DMS 273 (cell line): ENCODE results near the gene IRGQ.
"Not testable (repeated sequence)": the region's sequence is repeated elsewhere in the genome, so short reads cannot be mapped to it uniquely, and the experiment has no call there.

Experiments
- DNase-seq: peaks from one replicate; lab custom pipeline; 2025; ENCODE audit not compliant: unreplicated experiment; lab: John Stamatoyannopoulos, UW

IRGQ gene

DNA sequence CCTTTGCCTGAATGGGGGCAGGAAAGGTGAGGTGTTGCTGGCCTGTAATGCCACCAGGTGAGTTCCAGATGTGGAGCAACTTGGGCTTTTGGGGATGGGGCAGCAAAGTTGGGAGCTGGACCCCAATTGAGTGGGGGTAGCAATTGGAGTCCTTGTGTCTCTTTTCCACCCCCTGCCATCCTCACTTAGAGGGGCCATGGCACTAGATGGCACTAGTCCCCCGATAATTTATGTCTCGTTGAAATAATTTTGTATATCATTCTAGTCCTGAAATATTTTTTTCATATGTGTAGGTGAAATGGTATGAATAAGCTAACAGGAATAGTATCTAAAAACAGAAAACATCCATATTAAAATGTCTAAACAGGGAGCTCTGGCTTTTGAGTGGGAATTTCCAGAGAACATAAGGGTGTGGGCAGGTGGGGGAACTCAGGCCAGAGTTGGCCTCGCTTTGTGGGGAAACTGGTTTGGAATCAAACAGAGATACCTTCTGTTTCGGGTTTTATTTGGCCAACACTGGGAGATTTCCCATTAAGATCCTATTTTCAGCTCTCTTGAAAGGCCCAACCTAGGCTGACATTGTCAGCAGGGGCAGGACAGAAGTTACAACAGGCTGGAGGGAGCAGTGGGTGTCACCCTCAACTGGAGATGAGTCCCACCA, 3.8 kb upstream of the IRGQ start:
- no peak for DNase-seq

DNA sequence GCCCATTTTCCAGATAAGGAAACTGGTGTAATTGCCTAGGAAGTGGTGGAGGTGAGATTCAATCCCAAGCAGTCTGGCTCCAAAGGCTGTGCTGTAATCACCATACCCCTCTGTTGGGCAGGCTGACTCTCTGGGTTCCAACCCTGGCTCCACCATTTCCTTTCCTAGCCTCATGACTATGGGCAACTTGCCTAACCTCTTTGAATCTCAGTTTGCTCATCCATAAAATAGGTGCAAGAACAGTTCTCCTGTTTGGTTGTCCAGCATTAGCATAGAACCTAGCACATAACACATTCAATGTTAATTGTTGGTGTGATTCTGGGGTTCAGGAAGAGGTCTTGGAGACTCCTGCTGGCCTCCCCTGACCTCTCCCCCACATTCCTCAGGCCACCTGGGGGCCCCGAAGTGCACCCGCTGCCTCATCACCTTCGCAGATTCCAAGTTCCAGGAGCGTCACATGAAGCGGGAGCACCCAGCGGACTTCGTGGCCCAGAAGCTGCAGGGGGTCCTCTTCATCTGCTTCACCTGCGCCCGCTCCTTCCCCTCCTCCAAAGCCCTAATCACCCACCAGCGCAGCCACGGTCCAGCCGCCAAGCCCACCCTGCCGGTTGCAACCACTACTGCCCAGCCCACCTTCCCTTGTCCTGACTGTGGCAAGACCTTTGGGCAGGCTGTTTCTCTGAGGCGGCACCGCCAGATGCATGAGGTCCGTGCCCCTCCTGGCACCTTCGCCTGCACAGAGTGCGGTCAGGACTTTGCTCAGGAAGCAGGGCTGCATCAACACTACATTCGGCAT, 2.7 kb upstream of the IRGQ start:
- no peak for DNase-seq

DNA sequence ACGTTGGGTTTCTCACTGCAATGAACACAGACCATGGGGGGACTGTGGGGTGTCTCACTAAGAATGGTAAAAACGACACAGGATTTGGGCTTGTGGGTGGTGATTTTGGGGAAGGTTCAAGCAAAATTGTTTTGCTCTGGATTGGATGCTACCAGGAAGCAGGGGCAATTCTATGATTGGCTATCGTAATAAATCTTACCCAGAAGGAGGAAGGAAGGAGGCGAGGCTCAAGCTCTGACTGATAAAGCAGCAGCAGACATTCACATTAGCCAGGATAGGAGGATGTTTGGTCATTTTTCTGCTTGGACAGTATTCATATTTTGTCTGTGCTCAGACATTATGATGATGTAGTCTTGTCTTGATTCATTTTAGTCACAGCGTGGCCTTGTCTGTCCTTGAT, 1.9 kb upstream of the IRGQ start:
- no peak for DNase-seq

DNA sequence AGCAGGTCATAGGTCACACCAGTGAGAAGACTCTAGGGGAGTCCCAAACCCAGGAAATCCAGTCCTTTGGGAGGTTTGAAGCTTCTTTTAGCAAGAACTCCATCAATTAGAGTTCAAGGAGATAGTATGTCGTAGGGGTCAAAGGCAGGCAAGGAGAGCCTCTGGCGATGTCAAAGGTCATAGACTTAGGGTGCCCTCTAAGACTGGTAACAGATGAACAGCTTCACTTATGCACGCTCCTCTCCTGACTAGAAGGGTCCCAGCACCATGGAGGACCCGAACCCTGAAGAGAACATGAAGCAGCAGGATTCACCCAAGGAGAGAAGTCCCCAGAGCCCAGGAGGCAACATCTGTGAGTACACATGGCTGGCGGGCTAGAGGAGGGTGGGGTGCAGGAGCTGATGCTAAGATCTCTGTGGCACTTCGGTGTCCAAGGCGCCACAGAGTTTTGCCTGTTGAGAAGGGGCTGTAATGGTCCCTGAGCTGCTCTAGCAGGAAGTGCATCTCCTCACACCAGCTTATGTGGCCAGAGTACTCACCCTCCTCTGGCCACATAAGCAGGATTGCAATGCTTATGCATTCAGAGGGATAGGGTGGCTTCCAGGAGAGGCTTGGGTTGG, 1.0 kb upstream of the IRGQ start:
- DNase-seq = peak; percentile 61

DNA sequence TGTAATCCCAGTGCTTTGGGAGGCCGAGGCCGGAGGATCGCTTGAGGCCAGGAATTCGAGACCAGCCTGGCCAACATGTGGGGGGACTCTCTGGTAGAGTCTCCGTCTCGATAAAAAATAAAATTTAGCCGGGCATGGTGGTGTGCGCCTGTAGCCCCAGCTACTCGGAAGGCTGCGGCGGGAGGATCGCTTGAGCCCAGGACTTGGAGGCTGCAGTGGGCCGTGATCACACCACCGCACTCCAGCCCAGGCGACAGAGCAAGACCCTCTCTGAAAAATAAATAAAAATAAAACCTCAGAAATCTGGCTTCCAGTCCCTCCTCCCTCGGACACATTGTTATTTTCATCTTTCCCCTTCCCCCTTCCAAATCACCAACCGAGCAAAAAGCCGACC, 332 bp downstream of the IRGQ start:
- DNase-seq = peak; percentile 62

DNA sequence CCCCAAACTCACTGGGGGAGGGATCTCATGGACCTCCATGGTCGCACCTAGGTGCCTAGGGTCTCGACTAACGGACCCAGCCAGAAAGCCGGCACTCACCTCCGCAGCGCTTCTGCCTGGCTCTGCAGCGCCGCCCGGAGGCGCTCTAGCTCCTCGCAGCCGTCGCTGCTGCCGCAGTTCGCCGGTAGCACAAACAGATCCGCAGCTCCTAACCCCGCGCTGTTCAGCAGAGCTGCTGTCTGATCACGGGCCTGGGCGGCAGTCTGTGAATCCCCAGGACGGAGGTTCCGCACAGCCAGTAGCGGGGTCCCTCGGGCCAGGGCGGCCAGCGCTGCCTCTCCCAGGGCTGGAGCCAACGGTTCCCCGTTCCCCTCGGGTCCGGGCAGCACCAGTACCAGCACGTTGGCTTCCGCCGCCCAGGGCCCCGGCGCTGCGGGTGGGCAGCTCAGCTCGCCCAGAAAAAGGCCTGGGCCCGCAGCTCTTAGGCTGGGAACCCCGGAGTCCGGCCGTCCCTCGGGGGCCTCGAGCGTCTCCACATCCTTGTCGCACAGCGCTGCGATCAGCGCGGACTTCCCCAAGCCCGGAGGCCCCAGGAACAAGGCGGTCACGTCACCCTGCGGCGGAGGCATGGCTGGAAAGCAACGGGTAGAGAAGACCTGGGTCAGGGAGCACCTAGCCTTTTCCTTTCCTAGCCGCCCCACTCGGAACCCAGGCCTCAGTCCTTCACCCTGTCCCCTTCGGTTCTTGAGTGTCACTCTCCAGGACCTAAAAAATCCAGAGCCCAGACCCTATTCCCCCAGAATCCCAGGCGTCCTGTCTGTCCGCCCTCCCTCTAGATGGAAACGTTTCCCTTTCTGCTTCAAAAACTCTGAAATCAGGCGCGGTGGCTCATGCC, 977 bp downstream of the IRGQ start:
- peak; percentile 83 for DNase-seq

DNA sequence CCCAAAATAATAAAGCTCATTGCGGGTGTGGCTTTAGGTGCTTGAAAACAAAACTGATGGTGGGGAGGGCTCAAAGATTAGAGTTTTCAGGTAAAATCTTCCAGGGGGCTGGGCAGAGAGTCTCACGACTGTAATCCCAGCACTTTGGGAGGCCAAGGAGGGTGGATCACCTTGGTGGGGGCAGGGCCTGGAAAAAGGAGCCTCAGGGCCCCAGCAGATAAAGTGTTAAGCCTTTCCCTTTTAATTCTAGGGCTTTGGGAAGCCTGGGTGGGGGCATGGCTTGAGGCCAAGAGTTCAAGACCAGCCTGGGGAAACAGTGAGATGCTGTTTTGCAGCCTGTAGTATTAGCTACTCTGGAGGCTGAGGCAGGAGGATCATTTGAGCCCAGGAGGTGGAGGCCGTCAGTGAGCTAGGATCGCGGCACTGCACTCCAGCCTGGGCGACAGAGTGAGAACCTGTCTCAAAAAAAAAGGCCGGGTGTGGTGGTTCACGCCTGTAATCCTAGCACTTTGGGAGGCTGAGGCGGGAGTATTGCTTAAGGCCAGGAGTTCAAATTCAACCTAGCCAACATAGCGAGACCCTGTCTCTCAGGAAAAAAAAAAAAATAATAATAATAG, 1.7 kb downstream of the IRGQ start:
- no peak for DNase-seq

DNA sequence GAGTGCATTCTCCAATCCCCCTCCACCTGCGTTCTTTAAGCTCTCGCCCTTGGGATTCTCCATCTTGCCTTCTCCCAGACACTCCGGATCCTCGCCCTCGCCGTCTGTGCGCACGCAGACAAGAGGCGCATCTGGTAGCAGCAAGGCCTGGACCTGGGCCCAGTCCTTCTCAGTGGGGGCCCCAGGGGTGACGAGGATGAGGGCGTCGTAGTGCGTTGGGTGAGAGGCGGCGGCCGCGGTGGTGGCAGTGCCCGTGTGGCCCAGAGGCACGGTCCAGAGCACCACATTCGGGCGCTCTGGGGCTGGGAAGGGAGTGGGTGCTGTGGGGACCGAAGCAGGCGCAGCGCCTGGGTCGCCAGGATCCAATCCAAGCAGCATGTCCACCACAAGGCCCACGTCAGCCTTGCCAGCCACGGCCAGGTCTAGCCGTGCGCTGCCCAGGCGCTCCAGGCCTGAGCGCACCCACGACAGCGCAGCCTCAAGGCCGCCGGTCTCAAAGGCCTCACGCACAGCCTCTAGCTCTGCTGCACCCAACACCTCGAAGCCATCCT, 3.1 kb downstream of the IRGQ start:
- DNase-seq = no peak

DNA sequence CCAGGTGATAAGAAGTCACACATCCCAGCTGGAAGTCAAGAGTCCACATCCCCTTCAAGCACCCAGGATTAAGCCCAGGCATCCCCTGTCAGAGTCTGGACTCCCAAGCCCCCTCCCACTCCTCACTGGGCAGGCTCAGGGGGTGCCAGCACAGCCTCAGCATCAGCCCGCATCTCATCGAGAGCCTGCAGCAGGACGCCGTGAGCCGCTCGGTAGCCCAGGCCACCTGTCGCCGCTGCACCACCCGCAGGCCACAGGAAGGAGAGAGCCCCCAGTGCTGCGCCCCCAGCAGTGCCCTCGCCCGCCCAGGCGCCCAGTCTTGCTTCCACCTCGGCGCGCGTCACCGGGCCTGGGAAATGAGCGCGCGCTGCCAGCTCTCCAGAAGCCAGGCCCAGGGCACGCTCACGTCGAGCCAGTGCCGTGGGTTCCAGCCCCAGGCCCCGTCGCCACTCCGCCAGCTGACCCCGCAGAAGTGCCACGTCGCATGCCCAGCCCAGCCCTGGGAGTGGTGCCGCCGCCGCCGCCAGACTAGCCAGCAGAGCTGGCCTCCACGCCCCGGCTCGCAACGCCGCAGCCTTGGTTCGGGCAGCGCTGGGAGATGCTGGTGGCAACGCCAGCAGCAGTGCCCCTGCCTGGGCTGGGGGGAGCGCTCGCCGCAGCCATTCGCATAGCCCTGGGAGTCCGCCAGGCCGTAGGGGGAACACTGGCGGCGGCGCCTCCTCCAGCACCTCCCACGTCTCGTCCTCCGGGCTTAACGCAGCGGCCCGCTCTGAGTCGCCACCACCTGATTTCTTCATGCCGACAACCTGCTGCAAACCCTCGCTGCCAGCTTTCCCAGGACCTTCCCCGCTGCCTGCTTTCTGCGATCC, 3.8 kb downstream of the IRGQ start:
- DNase-seq = no peak

DNA sequence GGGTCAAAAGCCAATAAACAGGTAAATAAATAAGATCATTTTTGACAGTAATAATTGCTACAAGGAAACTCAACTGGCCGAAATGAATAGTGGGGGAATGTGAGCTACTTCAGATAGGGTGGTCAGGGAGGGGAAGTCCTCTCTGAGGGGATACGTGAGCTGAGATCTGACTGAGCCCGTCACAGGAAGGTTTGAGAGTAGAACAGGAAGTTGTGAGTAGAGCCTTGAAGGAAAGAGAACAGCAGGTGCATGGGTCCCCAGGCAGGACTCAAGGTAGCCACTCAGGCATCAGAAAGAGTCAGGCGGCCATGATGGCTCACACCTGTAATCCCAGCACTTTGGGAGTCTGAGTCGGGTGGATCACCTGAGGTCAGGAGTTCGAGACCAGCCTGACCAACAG, 6.3 kb downstream of the IRGQ start:
- no peak for DNase-seq

DNA sequence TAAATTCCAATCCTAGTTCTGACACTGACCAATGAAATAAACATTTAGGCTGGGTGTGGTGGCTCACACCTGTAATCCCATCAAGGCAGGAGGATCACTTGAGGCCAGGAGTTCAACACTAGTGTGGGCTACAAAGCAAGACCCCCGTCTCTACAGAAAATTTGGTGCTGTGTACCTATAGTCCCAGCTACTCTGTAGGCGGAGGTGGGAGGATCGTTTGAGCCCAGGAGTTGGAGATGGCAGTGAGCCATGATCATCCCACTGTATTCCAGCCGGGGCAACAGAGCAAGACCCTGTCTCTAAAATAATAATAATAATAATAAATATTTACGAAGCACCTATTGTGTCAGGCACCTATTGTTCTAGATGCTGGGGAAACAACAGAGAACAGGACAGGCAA, 6.7 kb downstream of the IRGQ start:
- no peak for DNase-seq

DNA sequence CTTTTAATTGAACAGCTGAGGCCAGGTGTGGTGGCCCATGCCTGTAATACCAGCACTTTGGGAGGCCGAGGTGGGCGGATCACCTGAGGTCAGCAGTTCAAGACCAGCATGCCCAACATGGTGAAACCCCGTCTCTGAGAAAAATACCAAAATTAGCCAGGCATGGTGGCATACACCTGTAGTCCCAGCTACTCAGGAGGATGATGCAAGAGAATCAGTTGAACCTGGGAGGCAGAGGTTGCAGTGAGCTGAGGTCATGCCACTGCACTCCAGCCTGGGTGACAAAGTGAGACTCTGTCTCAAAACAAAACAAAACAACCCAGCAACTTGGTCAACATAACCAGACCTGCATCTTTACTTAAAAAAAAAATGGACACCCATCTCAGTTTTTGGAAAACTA, 8.9 kb downstream of the IRGQ start:
- not testable (repeated sequence) for DNase-seq

DNA sequence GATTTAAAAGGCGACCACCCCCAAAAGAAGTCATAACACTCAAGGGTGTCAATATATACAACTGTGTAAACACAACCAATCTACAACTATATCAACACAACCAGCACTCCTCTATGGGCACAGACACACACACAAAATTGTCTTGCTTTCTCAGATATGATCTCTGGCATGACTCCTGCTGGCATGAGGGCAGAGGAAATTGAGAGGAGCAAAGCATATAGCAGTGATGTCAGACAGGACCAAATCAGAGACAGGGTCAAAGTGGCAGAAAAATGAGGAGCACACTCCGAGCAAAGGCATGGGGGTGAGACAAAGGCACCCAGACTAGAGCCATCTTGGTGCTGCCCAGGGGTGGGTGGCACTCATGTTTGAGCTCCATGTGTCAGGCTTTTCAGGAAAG, 9.6 kb downstream of the IRGQ start:
- DNase-seq = no peak

DNA sequence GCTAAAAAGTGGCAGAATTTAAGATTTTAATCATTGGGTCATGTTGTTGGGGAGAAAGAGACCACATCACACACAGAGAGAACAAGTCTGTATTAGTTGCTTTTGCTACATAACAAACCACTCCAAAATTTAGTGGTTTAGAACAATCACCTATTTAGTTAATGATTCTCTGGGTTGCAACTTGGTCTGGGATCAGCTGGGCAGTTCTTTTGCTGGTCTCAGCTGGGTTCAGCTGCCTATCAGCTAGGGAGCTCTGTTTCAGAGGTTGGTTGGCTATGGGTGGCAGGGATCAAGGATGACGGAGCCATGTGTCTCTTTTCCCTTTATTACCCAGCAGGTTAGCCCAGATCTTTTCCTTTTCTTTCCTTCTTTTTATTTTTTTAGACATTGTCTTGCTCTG, 11.4 kb downstream of the IRGQ start:
- no peak for DNase-seq

DNA sequence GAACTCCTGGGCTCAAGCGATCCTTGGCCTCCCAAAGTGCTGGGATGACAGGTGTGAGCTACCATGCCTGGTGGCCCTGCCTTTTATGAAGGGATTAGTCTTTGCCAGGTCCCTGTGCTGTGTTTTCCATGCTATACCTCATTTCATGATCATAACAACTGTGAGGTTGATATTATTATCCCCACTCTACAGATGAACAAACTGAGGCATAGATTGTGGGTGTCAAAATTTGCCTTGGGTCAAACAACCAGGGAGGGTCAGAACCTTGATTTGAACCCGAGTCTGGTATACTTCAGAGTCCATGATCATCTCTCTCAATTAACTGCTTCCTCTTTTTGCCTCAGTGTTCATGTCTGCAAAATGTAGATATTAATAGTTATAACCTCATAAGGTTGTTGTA, 13.4 kb downstream of the IRGQ start:
- DNase-seq = no peak

DNA sequence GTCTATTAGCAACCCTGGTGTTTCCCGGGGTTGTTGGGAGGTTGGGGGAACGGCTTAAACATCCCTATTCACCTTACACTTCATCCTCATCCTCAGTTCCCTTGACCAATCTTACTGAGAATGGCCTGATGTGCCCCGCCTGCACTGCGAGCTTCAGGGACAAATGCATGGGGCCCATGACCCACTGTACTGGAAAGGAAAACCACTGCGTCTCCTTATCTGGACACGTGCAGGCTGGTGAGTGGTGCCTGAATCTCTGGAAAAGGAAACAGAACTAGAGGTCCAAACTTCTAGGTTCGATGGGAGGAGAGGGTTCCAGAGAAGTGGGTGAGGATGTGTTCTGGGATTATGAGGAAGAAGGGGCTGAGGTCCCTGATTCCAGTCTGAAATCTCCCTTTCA, 14.5 kb downstream of the IRGQ start:
- DNase-seq = no peak

DNA sequence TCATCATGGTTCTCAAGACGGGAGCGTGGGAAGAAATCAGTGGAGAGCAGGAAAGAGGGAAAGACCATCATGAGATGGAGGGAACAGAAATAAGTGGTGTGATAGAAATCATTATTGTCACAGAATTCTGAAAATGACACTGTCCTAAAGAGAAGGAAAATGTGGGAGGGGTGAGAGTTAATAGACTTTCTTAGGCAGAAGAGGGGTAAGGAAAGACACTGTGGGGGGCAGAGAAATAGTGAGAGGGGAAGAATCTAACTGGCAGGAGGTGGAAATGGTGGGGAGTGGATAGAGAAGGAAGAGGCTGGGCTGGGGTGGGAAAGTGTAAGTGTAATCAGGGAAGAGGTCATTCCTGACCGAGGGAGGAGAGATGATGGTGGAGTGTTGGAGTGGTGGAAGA, 17.1 kb downstream of the IRGQ start:
- no peak for DNase-seq

DNA sequence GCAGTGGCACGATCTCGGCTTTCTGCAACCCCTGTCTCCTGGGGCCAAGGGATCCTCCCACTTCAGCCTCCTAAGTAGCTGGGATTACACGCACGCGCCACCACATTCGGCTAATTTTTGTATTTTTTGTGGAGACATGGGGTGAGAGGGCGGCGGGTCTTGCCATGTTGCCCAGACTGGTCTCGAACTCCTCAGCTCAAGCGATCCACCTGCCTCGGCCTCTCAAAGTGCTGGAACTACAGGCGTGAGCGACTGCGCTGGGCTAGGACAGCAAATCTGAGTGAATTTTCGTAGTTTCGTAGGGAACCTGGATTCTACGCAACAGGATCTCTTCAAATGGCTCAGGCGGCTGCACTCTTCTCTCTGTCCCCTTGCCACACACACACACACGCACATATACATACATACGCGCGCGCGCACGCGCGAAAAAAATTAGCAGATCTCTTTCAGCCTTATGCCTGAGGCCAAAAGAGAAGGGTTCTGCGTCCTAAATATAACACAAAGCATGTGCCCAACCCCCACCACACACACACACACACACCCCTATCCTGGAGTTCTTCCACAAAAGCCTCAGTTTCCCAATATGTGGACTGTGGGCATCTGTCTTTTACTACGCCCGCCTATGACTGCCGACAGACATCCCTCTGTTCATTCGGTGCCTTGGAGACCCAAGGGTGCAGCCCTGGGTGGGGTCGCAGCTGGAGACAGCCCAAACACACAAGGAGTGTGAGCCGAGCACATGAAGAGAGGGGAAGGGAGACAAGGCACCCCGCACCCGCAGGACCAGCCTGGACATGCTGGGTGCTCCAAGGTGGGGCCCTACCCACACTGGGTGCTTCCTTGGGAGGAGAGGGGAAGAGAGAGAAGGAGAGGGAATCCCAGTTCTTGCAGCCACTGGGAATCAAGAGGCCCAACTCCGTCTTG, 19.7 kb downstream of the IRGQ start:
- DNase-seq = no peak
